Glutamatergic neuron (in vitro differentiated cells): ENCODE data around the gene SPIB. TPM values are rescaled to one million over a fixed set of nuclear protein-coding genes. Genes with fewer than 3 reads are reported as not detected.
A peak's percentile ranks its signal among the peaks of the same experiment; 100 is the strongest.

Experiments used
- DNase-seq: peaks from one replicate; pipeline ENCODE4 v3.0.0; 2022
- H3K27ac Mint-ChIP-seq: one replicate; pipeline ENCODE4 v1.8.0; 2020; ENCODE audit warnings: mild to moderate bottlenecking, mixed read lengths, inconsistent platforms; ENCODE audit not compliant: unreplicated experiment
- H3K27me3 Mint-ChIP-seq: one replicate; pipeline ENCODE4 v1.8.0; 2020; ENCODE audit warnings: mild to moderate bottlenecking, moderate library complexity, mixed read lengths, inconsistent platforms; ENCODE audit not compliant: unreplicated experiment
- H3K36me3 Mint-ChIP-seq: one replicate; pipeline ENCODE4 v1.8.0; 2020; ENCODE audit warnings: mild to moderate bottlenecking, mixed read lengths, inconsistent platforms; ENCODE audit not compliant: unreplicated experiment
- H3K4me1 Mint-ChIP-seq: one replicate; pipeline ENCODE4 v1.8.0; 2020; ENCODE audit warnings: mild to moderate bottlenecking, low read depth, mixed read lengths, inconsistent platforms; ENCODE audit not compliant: unreplicated experiment
- H3K4me3 Mint-ChIP-seq: one replicate; pipeline ENCODE4 v1.8.0; 2020; ENCODE audit warnings: mild to moderate bottlenecking, mixed read lengths, inconsistent platforms; ENCODE audit not compliant: unreplicated experiment
- H3K9me3 Mint-ChIP-seq: one replicate; pipeline ENCODE4 v1.8.0; 2020; ENCODE audit warnings: mild to moderate bottlenecking, moderate library complexity, mixed read lengths, inconsistent platforms; ENCODE audit not compliant: unreplicated experiment
- total RNA-seq: library from RNA; stranded (reverse); fragmentation: NEBNext Ultra II Directional; extraction: Animal tissue kit (Norgen Biotek cat#: 25700); gene quantifications from one replicate; pipeline ENCODE4 v1.2.1, GENCODE V29; 2021; ENCODE audit not compliant: unreplicated experiment
- TF ChIP-seq, protein P1 (sequence below): fragments of 200-600 bp; sonication (generic); IDR thresholded peaks from one replicate; pipeline ENCODE4 v1.5.0; 2021; ENCODE audit not compliant: partially characterized antibody, unreplicated experiment

SPIB gene
- total RNA-seq, 1 donor from 2014 or later = 2.7 TPM

DNA sequence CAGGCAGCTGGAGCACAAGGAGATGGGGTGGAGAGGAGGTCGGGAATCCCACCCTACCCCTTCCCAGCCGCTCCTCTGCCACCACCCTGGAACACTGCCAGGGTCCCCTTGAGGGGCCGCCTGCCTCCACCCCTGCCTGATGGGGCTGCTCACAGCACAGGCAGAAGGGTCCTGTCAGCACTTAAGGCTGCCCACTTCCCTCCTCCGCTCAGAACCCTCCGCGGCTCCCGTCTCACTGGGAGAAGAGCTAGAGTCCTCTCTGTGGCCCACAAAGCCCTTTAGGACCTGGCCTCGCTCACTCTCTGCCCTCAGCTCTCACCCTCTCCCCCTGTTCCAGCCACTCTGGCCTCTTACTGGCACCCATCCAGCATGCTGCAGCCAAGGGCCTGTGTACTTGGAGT lies 38.0 kb upstream of the SPIB start:
- no peak for DNase-seq
- H3K36me3 Mint-ChIP-seq = peaks cover 4% of the 10 kb centered on the region
- peaks cover 15% of the 10 kb centered on the region for H3K27me3 Mint-ChIP-seq
- H3K9me3 Mint-ChIP-seq = peaks cover 12% of the 10 kb centered on the region
- H3K4me3 Mint-ChIP-seq = no peak overlapping the region
- H3K4me1 Mint-ChIP-seq = peaks cover 13% of the 10 kb centered on the region
- TF ChIP-seq, protein P1, sequence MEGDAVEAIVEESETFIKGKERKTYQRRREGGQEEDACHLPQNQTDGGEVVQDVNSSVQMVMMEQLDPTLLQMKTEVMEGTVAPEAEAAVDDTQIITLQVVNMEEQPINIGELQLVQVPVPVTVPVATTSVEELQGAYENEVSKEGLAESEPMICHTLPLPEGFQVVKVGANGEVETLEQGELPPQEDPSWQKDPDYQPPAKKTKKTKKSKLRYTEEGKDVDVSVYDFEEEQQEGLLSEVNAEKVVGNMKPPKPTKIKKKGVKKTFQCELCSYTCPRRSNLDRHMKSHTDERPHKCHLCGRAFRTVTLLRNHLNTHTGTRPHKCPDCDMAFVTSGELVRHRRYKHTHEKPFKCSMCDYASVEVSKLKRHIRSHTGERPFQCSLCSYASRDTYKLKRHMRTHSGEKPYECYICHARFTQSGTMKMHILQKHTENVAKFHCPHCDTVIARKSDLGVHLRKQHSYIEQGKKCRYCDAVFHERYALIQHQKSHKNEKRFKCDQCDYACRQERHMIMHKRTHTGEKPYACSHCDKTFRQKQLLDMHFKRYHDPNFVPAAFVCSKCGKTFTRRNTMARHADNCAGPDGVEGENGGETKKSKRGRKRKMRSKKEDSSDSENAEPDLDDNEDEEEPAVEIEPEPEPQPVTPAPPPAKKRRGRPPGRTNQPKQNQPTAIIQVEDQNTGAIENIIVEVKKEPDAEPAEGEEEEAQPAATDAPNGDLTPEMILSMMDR = no peak
- H3K27ac Mint-ChIP-seq = peak overlapping the region; percentile 64

DNA sequence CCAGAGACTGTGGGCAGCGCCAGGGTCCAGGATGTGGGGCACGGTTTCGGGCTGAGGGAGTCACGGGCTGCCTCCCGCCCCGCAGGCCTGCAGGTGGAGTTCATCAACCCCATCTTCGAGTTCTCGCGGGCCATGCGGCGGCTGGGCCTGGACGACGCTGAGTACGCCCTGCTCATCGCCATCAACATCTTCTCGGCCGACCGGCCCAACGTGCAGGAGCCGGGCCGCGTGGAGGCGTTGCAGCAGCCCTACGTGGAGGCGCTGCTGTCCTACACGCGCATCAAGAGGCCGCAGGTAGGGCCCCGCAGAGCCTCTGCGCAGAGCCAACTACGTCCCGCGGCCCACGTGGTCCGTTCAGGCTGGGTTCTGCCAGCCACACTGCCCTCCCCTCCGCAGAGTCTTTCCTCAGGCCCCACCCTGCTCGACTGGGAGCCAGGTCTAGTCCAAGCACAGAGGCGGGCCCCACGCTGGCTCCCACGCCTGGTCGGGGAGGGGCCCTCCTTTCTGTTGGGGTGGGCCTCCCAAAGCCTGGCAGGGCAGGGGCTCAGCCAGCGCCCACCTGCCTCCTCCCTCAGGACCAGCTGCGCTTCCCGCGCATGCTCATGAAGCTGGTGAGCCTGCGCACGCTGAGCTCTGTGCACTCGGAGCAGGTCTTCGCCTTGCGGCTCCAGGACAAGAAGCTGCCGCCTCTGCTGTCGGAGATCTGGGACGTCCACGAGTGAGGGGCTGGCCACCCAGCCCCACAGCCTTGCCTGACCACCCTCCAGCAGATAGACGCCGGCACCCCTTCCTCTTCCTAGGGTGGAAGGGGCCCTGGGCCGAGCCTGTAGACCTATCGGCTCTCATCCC lies 36.6 kb upstream of the SPIB start:
- no peak overlapping the region for H3K4me3 Mint-ChIP-seq
- peaks cover 11% of the 10 kb centered on the region for H3K9me3 Mint-ChIP-seq
- TF ChIP-seq, protein P1 = no peak
- H3K4me1 Mint-ChIP-seq = peaks cover 15% of the 10 kb centered on the region
- DNase-seq = no peak
- H3K27ac Mint-ChIP-seq = no peak overlapping the region
- H3K27me3 Mint-ChIP-seq = peaks cover 11% of the 10 kb centered on the region
- H3K36me3 Mint-ChIP-seq = peaks cover 4% of the 10 kb centered on the region

DNA sequence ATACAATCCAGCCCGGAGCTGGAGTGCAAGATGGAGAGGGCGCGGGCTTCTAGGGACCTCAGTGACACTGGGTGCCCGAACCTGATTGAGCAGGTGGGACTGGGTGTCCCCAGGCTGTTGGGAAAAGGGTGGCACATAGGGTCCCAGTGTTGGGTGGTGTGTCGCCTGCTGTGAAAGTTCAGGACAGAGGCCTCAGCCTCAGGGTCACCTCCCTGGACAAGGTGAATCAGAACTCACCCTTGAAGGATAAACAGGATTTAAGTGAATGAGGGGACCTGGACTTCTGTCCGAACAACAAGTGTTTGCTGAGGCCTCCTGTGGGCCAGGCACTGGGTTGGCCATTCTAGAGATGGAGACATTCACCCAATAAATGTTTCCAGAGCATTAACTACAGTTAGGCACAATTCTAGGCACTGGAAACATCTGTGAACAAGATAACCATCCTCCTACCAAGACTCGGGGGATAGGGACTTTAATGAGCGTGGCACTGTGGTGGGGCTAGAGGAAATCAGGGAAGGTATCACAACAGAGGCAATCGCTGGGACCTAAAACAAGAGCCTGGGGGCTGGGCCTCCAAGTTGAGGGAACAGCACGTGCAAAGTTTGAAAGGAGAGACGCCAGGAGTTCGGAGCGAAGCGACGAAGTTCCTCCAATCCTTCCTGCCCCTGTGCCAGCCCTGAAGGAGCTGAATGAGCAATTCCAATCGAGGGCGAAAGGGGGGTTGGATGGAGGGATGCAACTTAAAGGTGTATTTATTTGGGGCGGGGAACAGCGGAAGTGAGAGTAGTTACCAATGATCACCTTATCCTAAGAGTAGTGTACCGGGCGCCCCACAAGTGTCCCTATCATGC lies 35.5 kb upstream of the SPIB start:
- peaks cover 11% of the 10 kb centered on the region for H3K9me3 Mint-ChIP-seq
- no peak for DNase-seq
- peak overlapping the region; percentile 65 for H3K27ac Mint-ChIP-seq
- H3K36me3 Mint-ChIP-seq = peaks cover 4% of the 10 kb centered on the region
- peak overlapping the region; percentile 95 for H3K4me3 Mint-ChIP-seq
- H3K27me3 Mint-ChIP-seq = peaks cover 11% of the 10 kb centered on the region
- H3K4me1 Mint-ChIP-seq = peaks cover 18% of the 10 kb centered on the region
- TF ChIP-seq, protein P1 = no peak

DNA sequence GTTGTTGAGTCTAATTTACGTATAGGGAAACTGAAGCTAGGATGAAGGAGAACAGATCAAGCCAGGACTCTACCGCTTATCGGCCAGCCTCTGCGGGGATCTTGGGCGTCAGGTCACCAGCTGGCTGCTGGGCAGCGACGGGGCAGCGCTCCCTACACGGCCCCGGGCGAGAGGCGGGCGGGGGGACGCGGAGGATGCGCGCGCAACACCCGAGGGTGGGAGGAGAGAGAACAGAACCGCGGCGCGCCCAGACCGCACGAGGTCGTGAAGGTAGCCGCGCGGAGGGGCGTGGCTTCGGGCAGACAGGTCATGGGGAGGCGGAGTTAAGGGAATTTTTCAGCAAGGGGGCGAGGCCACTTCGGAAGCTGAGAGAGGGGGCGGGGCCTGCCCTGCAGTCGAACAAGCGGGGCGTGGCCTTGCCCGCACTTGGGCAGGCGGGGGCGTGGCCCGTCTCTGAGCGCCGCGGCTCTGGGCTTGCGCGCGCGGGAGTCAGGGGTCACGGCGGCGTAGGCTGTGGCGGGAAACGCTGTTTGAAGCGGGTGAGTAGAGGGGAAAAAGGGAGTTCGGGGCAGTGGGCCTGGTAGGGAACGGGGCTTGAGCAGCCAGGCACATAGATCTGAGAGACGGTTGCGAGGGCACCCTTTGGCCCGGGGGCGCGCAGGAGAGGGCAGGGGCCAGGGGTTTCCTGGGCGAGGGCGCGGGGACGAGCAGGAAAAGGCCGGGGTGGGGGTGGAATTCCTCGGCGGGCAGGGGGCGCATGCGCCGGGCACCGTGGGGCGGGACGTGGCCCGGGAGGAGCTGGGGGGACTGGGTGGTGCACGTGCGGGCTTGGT lies 34.7 kb upstream of the SPIB start, which contains the start of gene POLD1:
POLD1 (plus strand) TSS at position 496 of the 833 bp plus-strand sequence. CDS start 14,505 bp downstream, outside the sequence.
- H3K9me3 Mint-ChIP-seq = peaks cover 11% of the 10 kb centered on the region
- DNase-seq = peak; percentile 99
- H3K4me1 Mint-ChIP-seq = peaks cover 18% of the 10 kb centered on the region
- H3K27ac Mint-ChIP-seq = peak within 1 kb of the TSS; percentile 72
- peak within 1 kb of the TSS; percentile 95 for H3K4me3 Mint-ChIP-seq
- H3K36me3 Mint-ChIP-seq = peaks cover 2% of the 10 kb centered on the region
- peaks cover 11% of the 10 kb centered on the region for H3K27me3 Mint-ChIP-seq
- TF ChIP-seq, protein P1 = no peak
